Umbilical cord (tissue), 2 donors: ENCODE measurements around the gene UBE2E2. TPM values are rescaled to one million over a fixed set of nuclear protein-coding genes. Genes with fewer than 3 reads are reported as not detected.

Experiments used
- DNase-seq: peaks from one replicate; pipeline ENCODE4 v3.0.0-alpha.2; 2015; ENCODE audit warnings: low spot score
- total RNA-seq: library from RNA; depleted of rRNA; stranded (reverse); fragments of >200 nt; gene quantifications from one replicate; pipeline ENCODE4 v1.2.3, GENCODE V29; 2014; ENCODE audit warnings: low replicate concordance; ENCODE audit not compliant: insufficient read depth

Gene UBE2E2
- total RNA-seq, 1 donor from 2014 or later = 109 TPM

- DNase-seq = no peak
Measured at GRCh38 chr3:23480329-23480714, 277.2 kb downstream of the UBE2E2 start.

GRCh38 chr3:23481011-23481615 is 278.0 kb downstream of the UBE2E2 start:
- DNase-seq = no peak

GRCh38 chr3:23481616-23482278 is 278.6 kb downstream of the UBE2E2 start:
- DNase-seq = peak; percentile 81

- DNase-seq = no peak
Measured at GRCh38 chr3:23484386-23484785, 281.3 kb downstream of the UBE2E2 start.

GRCh38 chr3:23485922-23486321 is 282.8 kb downstream of the UBE2E2 start:
- DNase-seq = no peak

GRCh38 chr3:23487015-23487414 is 283.9 kb downstream of the UBE2E2 start:
- DNase-seq = no peak

- DNase-seq = no peak
Measured at GRCh38 chr3:23488618-23489017, 285.5 kb downstream of the UBE2E2 start.

GRCh38 chr3:23489300-23490158 is 286.4 kb downstream of the UBE2E2 start:
- no peak for DNase-seq

GRCh38 chr3:23490459-23490858 is 287.3 kb downstream of the UBE2E2 start:
- peak; percentile 32 for DNase-seq

- DNase-seq = no peak
Measured at GRCh38 chr3:23492057-23492456, 288.9 kb downstream of the UBE2E2 start.

- DNase-seq = peak; percentile 89
Measured at GRCh38 chr3:23493889-23494288, 290.8 kb downstream of the UBE2E2 start.

GRCh38 chr3:23494967-23495366 is 291.8 kb downstream of the UBE2E2 start:
- DNase-seq = peak; percentile 56

- no peak for DNase-seq
Measured at GRCh38 chr3:23495507-23495906, 292.4 kb downstream of the UBE2E2 start.

- DNase-seq = no peak
Measured at GRCh38 chr3:23496165-23496564, 293.0 kb downstream of the UBE2E2 start.

- no peak for DNase-seq
Measured at GRCh38 chr3:23497156-23497555, 294.0 kb downstream of the UBE2E2 start.

GRCh38 chr3:23501201-23501802 is 298.2 kb downstream of the UBE2E2 start:
- no peak for DNase-seq

GRCh38 chr3:23508464-23508863 is 305.3 kb downstream of the UBE2E2 start:
- no peak for DNase-seq

GRCh38 chr3:23518441-23518840 is 315.3 kb downstream of the UBE2E2 start:
- no peak for DNase-seq

GRCh38 chr3:23519314-23520208 is 316.4 kb downstream of the UBE2E2 start:
- no peak for DNase-seq

GRCh38 chr3:23527326-23527725 is 324.2 kb downstream of the UBE2E2 start:
- no peak for DNase-seq

- DNase-seq = no peak
Measured at GRCh38 chr3:23533596-23533995, 330.5 kb downstream of the UBE2E2 start.
